Activated T-helper 2 cell treated with anti-CD3 and anti-CD28 coated beads, Interferon-gamma antibody, Interleukin-2, Interleukin-4, amounts not matched to agents 10 μg/mL and 5 μg/mL and 100 μg/mL, durations not matched to agents 14 hours and 24 hours and 36 hours (primary cell): ENCODE results near the gene KLC3. TPM values are rescaled to one million over a fixed set of nuclear protein-coding genes. Genes with fewer than 3 reads are reported as not detected.
"Not testable (repeated sequence)": the region's sequence is repeated elsewhere in the genome, so short reads cannot be mapped to it uniquely, and the experiment has no call there.

Experiments
- DNase-seq: peaks from one replicate; pipeline ENCODE4 v3.0.0; 2021; ENCODE audit warnings: low spot score
- H3K27ac Mint-ChIP-seq: one replicate; pipeline ENCODE4 v1.8.0; 2021; ENCODE audit warnings: mixed read lengths
- H3K27me3 Mint-ChIP-seq: one replicate; pipeline ENCODE4 v1.8.0; 2021; ENCODE audit warnings: low read depth, mixed read lengths
- H3K36me3 Mint-ChIP-seq: one replicate; pipeline ENCODE4 v1.8.0; 2021; ENCODE audit warnings: low read depth, mixed read lengths
- H3K4me1 Mint-ChIP-seq: one replicate; pipeline ENCODE4 v1.8.0; 2021; ENCODE audit warnings: low read depth, mixed read lengths
- H3K4me3 Mint-ChIP-seq: one replicate; pipeline ENCODE4 v1.8.0; 2021; ENCODE audit warnings: low read depth, mild to moderate bottlenecking, moderate library complexity, mixed read lengths
- H3K9me3 Mint-ChIP-seq: one replicate; pipeline ENCODE4 v1.8.0; 2021; ENCODE audit warnings: mixed read lengths
- intact Hi-C: fragments of 100-400 bp; cut with micrococcal nuclease; formaldehyde crosslinking; loops from one replicate; pipeline ENCODE4 v1.15.1; 2023
- total RNA-seq: library from RNA; stranded (reverse); gene quantifications from 2 replicates; pipeline ENCODE4 v1.2.3, GENCODE V29; 2022

The KLC3 gene
- total RNA-seq, 1 donor from 2014 or later: not detected

DNA sequence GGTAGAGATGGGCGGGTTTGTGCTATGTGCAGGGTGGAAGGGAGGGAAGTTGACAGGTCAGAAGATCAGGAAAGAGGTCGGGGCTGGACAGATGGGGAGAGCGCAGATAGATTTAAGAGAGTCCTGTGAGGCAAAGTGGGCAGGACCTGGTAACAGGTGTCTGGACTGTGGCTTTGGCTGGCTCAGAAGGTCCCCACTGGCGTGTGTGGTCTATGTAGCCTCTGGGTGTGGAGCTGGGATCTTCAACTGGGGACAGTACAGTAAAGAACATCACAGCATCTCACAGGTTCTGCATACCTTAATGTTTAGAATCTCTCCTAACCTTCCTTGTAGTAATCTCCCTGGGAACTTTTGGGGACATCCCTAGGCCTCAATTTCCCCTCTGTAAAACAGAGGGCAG is 35.5 kb upstream of the KLC3 start:
- Mint-ChIP-seq H3K27ac (no peak overlapping the region), H3K36me3 (no peaks in the 10 kb centered on the region), H3K4me1 (no peaks in the 10 kb centered on the region), H3K9me3 (no peaks in the 10 kb centered on the region), H3K4me3 (no peak overlapping the region), H3K27me3 (no peaks in the 10 kb centered on the region)
- no peak for DNase-seq
- intact Hi-C loops: no loop called here

DNA sequence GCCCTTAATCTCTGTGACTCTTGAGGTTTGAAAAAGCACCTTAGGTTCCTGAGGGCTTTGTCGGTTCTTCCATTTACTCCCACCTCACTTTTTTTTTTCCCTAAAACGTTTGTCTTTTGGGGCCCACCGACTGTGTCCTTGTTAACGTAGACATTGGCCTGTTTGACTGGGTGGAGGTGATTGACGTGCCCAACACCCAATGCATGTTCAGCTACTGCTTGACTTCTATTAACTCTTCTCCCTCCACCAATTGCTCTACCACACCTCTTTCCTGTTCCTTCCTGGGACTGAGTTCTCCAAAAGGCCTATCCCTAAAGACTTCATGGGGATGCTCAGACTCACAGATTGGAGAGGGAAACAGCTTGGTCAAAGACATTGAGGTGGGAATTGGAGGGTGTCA is 35.1 kb upstream of the KLC3 start:
- Mint-ChIP-seq H3K4me3 (no peak overlapping the region), H3K4me1 (no peaks in the 10 kb centered on the region), H3K9me3 (no peaks in the 10 kb centered on the region), H3K27me3 (no peaks in the 10 kb centered on the region), H3K36me3 (no peaks in the 10 kb centered on the region), H3K27ac (no peak overlapping the region)
- intact Hi-C loops: no loop called here
- DNase-seq: no peak

DNA sequence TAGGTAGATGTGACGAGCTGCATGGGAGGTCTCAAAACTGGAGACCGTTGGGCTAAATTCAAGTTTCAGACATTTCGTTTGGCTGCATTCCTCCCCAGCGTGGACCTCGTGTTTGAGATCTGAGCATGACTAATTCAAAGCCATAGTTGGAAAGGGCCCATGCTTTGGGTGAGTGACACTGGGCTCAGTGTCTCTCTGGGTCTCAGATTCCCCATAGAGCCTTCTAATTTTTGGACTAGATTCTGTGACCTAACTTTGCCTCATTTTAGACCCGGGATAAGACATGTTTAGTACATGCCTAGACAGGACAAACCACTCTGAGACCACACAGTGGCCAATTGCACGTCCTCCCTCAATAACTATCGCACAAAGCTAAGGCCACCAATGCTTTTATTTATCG is 34.5 kb upstream of the KLC3 start:
- intact Hi-C loops: no loop called here
- Mint-ChIP-seq H3K9me3 (no peaks in the 10 kb centered on the region), H3K4me3 (no peak overlapping the region), H3K27ac (no peak overlapping the region), H3K36me3 (no peaks in the 10 kb centered on the region), H3K4me1 (no peaks in the 10 kb centered on the region), H3K27me3 (no peaks in the 10 kb centered on the region)
- DNase-seq: no peak

- DNase-seq: no peak
- no peak overlapping the region for H3K4me3 Mint-ChIP-seq
- no peaks in the 10 kb centered on the region for H3K36me3 Mint-ChIP-seq
- H3K27ac Mint-ChIP-seq: no peak overlapping the region
- H3K4me1 Mint-ChIP-seq: no peaks in the 10 kb centered on the region
- intact Hi-C loops: no loop called here
- no peaks in the 10 kb centered on the region for H3K27me3 Mint-ChIP-seq
- no peaks in the 10 kb centered on the region for H3K9me3 Mint-ChIP-seq
Observed at GRCh38 chr19:45306518-45307027, 34.0 kb upstream of the KLC3 start.

DNA sequence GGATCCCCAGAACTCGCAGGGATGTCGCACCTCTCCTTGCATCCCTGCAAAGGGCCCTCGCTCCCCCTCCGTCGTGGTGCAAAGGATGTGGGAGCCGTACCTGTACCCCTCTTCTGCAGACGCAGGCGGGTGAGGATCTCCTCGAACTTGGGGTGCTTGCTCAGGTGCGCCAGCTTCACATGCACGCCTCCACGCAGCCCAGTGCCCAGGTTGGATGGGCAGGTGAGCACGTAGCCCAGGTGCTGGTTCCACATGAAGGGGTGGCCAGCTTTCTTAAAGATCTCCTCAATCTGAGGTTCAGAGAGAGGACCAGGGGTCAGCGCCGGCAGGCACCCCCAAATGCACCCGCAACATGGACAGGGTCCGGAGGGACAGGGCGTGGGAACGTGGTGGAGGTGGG is 33.2 kb upstream of the KLC3 start:
- H3K27me3 Mint-ChIP-seq: no peaks in the 10 kb centered on the region
- intact Hi-C loops: no loop called here
- no peaks in the 10 kb centered on the region for H3K9me3 Mint-ChIP-seq
- no peak for DNase-seq
- H3K27ac Mint-ChIP-seq: no peak overlapping the region
- H3K4me1 Mint-ChIP-seq: no peaks in the 10 kb centered on the region
- no peak overlapping the region for H3K4me3 Mint-ChIP-seq
- no peaks in the 10 kb centered on the region for H3K36me3 Mint-ChIP-seq

- H3K36me3 Mint-ChIP-seq, DNase-seq, H3K9me3 Mint-ChIP-seq, H3K4me3 Mint-ChIP-seq, H3K27me3 Mint-ChIP-seq, H3K27ac Mint-ChIP-seq, intact Hi-C loops, H3K4me1 Mint-ChIP-seq: not testable (repeated sequence)
Observed at GRCh38 chr19:45309322-45309721, 31.2 kb upstream of the KLC3 start.

GRCh38 chr19:45311621-45312020 is 28.9 kb upstream of the KLC3 start:
- Mint-ChIP-seq H3K4me3 (no peak overlapping the region), H3K4me1 (no peaks in the 10 kb centered on the region), H3K27ac (no peak overlapping the region), H3K9me3 (no peaks in the 10 kb centered on the region), H3K36me3 (no peaks in the 10 kb centered on the region), H3K27me3 (peaks cover 6% of the 10 kb centered on the region)
- DNase-seq: no peak
- intact Hi-C loops: no loop called here

DNA sequence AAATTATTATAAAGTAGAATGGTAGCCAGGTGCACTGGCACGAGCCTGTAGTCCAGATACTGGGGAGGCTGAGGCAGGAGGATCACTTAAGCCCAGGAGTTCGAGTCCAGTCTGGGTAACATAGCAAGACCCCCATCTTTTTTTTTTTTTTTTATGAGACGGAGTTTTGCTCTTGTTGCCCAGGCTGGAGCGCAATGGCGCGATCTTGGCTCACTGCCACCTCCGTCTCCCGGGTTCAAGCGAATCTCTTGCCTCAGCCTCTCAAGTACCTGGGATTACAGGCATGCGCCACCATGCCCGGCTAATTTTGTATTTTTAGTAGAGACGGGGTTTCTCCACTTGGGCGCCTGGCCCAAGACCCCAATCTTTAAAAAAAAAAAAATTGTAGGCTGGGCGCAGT is 28.3 kb upstream of the KLC3 start:
- H3K4me1 Mint-ChIP-seq, DNase-seq, H3K27me3 Mint-ChIP-seq, H3K36me3 Mint-ChIP-seq, H3K9me3 Mint-ChIP-seq, intact Hi-C loops, H3K27ac Mint-ChIP-seq, H3K4me3 Mint-ChIP-seq: not testable (repeated sequence)

- Mint-ChIP-seq H3K4me3 (no peak overlapping the region), H3K27ac (no peak overlapping the region), H3K4me1 (no peaks in the 10 kb centered on the region), H3K36me3 (no peaks in the 10 kb centered on the region), H3K9me3 (no peaks in the 10 kb centered on the region), H3K27me3 (peaks cover 10% of the 10 kb centered on the region)
- DNase-seq: no peak
- intact Hi-C loops: no loop called here
Observed at GRCh38 chr19:45314708-45315245, 25.8 kb upstream of the KLC3 start.

DNA sequence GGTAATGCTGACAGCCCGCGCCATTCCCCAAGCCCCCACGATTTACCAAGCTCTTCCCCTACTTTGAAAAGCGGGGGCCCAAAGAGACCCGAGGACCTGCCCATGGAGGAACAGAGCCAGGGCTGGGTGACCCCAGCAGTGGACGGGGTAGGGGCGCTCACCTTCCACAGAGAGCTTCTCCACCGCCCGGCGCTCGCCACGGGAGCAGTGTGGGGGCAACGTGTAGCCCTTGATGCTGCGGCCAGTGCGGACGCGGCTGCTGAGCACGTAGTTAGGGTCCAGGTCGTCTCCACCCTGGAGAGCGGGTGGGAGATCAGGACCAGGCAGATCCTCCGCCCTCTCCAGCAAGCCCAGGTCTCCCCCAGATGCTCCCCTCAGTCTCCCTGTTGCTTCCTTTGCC is 25.2 kb upstream of the KLC3 start:
- Mint-ChIP-seq H3K9me3 (no peaks in the 10 kb centered on the region), H3K4me3 (no peak overlapping the region), H3K4me1 (no peaks in the 10 kb centered on the region), H3K27me3 (peaks cover 10% of the 10 kb centered on the region), H3K36me3 (no peaks in the 10 kb centered on the region), H3K27ac (no peak overlapping the region)
- DNase-seq: no peak
- intact Hi-C loops: no loop called here

DNA sequence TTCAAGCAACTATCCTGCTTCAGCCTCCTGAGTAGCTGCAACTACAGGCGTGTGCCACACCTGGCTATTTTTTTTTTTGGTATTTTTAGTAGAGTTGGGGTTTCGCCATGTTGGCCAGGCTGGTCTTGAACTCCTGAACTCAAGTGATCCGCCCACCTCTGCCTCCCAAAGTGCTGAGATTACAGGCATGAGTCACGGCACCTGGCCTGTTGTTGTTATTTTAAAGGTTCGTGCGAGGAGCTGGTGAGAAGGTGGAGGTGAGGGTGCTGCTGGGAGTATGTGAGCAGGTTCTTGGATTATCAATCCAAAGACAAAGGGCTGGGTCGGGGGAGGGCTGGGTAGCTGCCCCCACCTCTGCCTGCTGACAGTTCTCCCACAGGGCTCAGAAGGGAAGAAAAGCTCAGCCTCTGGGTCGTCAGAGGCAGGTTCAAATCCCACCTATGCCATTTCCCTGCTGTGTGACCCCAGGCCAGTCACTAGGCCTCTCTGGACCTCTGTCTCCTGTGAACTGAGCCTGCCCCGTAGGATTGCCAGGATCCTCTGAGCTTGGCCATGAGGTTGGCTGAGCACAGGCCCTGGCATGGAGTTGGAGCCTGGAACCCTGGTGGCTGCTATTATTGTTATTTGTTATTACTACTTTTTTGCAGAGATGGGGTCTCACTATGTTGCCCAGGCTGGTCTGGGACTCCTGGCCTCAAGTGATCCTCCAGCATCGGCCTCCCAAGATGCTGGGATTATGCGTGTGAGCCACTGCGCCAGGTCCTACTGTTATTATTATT is 19.4 kb upstream of the KLC3 start:
- Mint-ChIP-seq H3K9me3 (no peaks in the 10 kb centered on the region), H3K4me3 (no peak overlapping the region), H3K27me3 (peaks cover 26% of the 10 kb centered on the region), H3K4me1 (peaks cover under 1% of the 10 kb centered on the region), H3K27ac (no peak overlapping the region), H3K36me3 (no peaks in the 10 kb centered on the region)
- intact Hi-C loops: no loop called here
- no peak for DNase-seq

DNA sequence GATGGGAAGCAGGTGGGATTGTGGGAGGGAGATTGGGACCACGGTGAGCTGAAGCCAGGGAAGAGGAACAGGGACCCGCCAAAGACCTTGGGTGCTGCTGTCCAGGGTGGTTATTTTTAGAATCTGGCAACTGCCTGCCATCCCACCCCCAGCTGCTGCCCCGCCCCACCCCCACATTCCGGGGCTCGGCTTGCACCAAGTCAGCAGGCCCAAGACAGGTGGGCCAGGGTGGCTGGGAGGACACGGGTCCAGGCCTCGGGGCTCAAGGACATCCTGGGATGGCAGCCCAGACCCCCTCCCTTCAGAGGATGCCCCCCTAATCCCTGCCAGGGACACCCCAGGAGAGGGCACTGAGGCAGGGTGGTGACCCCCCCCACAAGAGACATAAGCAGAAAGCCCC is 18.7 kb upstream of the KLC3 start:
- Mint-ChIP-seq H3K4me3 (no peak overlapping the region), H3K27me3 (peaks cover 26% of the 10 kb centered on the region), H3K9me3 (no peaks in the 10 kb centered on the region), H3K27ac (no peak overlapping the region), H3K36me3 (no peaks in the 10 kb centered on the region), H3K4me1 (peaks cover 2% of the 10 kb centered on the region)
- no peak for DNase-seq
- intact Hi-C loops: no loop called here

DNA sequence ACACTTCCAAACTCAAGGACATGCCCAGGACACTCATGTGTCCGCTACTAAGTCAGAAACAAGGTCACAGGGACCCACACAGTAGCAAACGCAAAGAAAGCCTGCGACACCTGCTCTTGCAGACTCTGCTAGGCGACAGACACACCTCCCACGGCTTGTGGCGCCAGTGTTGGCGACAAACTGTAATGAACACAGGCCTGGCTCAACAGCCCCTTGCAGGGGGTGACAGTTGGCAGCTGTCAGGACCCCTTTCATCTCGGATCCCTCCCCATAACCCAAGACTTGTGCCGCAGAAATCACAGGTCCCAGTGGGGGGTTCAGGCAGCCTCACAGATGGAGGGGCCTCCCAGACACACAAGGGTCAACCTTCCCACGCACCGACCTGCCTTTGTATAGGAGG is 18.2 kb upstream of the KLC3 start:
- intact Hi-C loops: no loop called here
- H3K27me3 Mint-ChIP-seq: peaks cover 26% of the 10 kb centered on the region
- H3K36me3 Mint-ChIP-seq: no peaks in the 10 kb centered on the region
- no peaks in the 10 kb centered on the region for H3K9me3 Mint-ChIP-seq
- H3K4me3 Mint-ChIP-seq: no peak overlapping the region
- DNase-seq: no peak
- peaks cover 2% of the 10 kb centered on the region for H3K4me1 Mint-ChIP-seq
- no peak overlapping the region for H3K27ac Mint-ChIP-seq
